Inferior parietal cortex (tissue), 1 donor: ENCODE data around the gene KCNH2.
"Not testable (repeated sequence)": the region's sequence is repeated elsewhere in the genome, so short reads cannot be mapped to it uniquely, and the experiment has no call there.

Source experiments
- DNase-seq: peaks from one replicate; pipeline ENCODE4 v3.0.0-alpha.2; 2016; ENCODE audit errors: extremely low spot score

Gene KCNH2

GRCh38 chr7:150934045-150934766 is 43.9 kb downstream of the KCNH2 start:
- DNase-seq, result no peak

GRCh38 chr7:150931199-150931869 is 46.8 kb downstream of the KCNH2 start:
- no peak for DNase-seq

- DNase-seq, result no peak
Observed at GRCh38 chr7:150928541-150928940, 49.6 kb downstream of the KCNH2 start.

GRCh38 chr7:150927956-150928344 is 50.2 kb downstream of the KCNH2 start:
- no peak for DNase-seq

- DNase-seq, result no peak
Observed at GRCh38 chr7:150927157-150927955, 50.8 kb downstream of the KCNH2 start.

GRCh38 chr7:150926066-150926465 is 52.1 kb downstream of the KCNH2 start:
- DNase-seq, result no peak

GRCh38 chr7:150924369-150924781 is 53.7 kb downstream of the KCNH2 start:
- DNase-seq, result no peak

GRCh38 chr7:150923802-150924201 is 54.3 kb downstream of the KCNH2 start:
- DNase-seq, result no peak

GRCh38 chr7:150923196-150923595 is 54.9 kb downstream of the KCNH2 start:
- DNase-seq, result no peak

GRCh38 chr7:150919160-150919559 is 59.0 kb downstream of the KCNH2 start:
- DNase-seq, result no peak

- DNase-seq, result no peak
Observed at GRCh38 chr7:150918378-150918777, 59.7 kb downstream of the KCNH2 start.

- no peak for DNase-seq
Observed at GRCh38 chr7:150917969-150918368, 60.2 kb downstream of the KCNH2 start.

GRCh38 chr7:150916670-150917069 is 61.5 kb downstream of the KCNH2 start:
- no peak for DNase-seq

GRCh38 chr7:150914966-150915365 is 63.2 kb downstream of the KCNH2 start:
- DNase-seq, result no peak

- DNase-seq, result no peak
Observed at GRCh38 chr7:150914196-150914595, 63.9 kb downstream of the KCNH2 start.

- no peak for DNase-seq
Observed at GRCh38 chr7:150912427-150912826, 65.7 kb downstream of the KCNH2 start.

GRCh38 chr7:150911590-150912267 is 66.4 kb downstream of the KCNH2 start:
- no peak for DNase-seq

GRCh38 chr7:150910996-150911422 is 67.1 kb downstream of the KCNH2 start:
- no peak for DNase-seq

- not testable (repeated sequence) for DNase-seq
Observed at GRCh38 chr7:150910305-150910995, 67.7 kb downstream of the KCNH2 start.

GRCh38 chr7:150909200-150909995 is 68.7 kb downstream of the KCNH2 start:
- DNase-seq, result no peak

GRCh38 chr7:150908173-150908572 is 69.9 kb downstream of the KCNH2 start:
- no peak for DNase-seq
